Dedifferentiated amniotic fluid mesenchymal stem cell (primary cell): ENCODE data around the gene MARCO.

Source experiments
- DNase-seq: peaks from one replicate; pipeline ENCODE4 v3.0.0-alpha.2; 2016; ENCODE audit errors: extremely low spot score

Gene MARCO, protein sequence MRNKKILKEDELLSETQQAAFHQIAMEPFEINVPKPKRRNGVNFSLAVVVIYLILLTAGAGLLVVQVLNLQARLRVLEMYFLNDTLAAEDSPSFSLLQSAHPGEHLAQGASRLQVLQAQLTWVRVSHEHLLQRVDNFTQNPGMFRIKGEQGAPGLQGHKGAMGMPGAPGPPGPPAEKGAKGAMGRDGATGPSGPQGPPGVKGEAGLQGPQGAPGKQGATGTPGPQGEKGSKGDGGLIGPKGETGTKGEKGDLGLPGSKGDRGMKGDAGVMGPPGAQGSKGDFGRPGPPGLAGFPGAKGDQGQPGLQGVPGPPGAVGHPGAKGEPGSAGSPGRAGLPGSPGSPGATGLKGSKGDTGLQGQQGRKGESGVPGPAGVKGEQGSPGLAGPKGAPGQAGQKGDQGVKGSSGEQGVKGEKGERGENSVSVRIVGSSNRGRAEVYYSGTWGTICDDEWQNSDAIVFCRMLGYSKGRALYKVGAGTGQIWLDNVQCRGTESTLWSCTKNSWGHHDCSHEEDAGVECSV

DNA sequence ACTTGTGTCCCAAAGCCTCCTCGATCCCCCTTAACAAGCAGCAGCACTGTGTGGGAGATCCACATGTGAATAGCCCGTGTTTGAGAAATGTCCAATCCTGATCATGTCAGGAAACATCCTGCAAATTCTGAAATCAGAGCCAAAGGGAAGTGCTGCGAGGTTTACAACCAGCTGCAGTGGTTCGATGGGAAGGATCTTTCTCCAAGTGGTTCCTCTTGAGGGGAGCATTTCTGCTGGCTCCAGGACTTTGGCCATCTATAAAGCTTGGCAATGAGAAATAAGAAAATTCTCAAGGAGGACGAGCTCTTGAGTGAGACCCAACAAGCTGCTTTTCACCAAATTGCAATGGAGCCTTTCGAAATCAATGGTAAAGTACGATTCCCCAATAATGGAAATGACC is at the start of gene MARCO:
Gene MARCO (plus strand): TSS at position 164 of the 400 bp plus-strand sequence. CDS start 107 bp downstream, at position 271.
- no peak for DNase-seq

DNA sequence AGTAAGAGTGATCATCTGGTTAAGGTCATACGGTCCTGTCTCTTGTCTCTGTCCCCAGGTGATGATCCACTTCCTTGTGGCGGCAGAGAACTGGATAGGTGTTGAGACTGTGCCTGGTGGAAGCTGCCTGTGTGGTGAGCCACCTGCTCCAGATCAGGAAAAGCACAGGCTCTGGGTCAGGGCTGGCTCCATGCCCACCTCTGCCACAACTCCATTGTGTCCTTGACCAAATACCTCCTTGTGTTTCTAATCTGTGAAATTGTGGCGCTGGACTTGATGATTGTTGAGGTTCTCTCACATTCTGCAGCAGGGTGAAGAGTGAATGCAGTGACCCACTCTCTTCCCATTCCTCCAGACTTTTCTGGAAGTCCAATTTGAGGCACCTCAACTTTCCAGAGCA is 48.9 kb upstream of the MARCO start:
- no peak for DNase-seq

DNA sequence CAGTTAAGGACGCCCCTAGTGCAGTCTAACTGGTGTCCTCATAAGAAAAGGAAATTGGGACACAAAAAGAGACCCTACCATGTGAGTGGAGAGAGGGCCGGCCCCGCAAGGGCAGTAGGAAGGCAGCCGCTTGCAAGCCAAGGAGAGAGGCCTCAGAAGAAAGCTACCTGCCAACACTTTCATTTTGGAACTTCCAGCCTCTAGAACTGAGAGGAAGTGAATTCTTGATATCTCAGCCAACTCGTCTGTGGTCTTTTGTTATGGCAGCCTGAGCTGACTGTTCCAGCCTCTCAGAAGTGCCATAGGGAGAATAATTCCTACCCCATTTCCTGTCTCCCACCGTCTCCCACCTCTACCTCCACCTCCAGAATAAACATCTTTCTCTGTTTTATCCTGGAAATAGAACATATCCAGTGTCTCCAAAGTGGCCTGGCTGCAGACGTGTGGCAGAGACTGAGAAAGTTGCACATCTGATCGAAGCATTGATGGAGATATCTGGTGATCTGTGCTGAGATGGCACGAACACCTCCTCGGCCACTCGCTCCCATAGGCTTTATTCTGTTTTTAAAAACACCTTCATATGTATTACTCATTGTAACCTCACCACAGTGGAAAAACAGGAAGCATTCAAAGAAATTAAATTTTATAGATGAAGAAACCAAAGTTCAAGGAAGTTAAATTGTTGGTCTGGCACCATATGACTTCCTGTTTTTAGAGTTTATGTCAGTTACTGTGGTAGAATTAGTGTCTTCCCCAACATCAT is 39.5 kb upstream of the MARCO start:
- DNase-seq: no peak

DNA sequence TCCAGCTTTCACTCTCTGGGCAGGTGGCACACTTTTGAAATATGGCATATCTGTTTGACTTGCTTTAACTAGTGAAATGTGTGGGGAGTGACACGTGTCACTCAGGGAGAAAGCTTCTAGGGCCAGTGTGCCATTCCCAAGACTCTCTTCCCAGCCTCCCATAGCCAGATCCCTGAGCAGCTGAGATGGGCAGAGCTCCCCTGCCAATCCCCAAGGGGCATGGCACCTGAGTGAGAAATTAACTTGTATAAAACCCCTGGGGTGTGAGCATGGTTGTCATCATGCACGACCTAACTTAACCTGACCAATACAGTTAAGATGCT is 39.0 kb upstream of the MARCO start:
- DNase-seq: no peak

DNA sequence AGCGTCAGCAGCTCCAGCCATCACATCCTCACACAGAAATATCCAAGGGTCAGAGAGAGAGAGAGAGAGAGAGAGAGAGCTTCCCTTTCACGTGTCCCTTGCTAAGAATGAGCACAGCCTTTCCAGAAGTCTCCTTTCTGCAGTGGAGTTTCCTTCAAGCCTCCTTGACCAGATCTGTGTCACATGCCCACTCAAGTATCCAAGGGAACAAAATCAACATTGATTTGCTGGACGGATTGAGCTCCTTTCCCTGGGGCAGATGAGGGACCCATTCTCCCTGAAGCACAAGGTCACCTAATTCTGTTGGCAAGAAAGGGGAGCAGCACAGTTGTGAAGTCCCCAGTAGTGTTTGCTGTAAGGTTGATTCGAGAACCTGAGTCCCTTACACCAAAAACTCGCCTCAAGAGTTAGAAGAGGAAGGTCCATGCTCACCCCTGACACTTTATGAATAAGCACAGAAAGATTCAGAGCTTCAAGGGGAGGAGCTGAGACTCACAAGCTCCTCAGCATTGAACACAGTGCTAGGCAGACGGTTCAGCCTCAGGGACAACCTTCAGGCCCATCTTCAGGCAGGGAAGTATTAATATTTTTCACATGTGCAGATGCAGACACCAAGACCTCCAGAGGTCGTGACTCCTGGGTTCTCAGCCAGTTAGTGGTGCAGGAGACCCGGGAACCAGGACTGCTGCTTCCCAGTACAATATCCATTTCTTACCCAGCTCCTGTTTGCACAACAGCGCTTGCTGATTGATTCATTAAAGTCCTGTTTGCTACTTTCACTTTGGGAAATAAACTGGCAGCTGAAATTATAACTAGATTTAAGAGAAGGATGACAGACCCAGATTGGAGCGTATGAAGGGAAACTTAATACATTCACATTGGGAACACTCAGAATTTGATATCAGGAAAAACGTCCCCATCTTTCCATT is 38.2 kb upstream of the MARCO start:
- no peak for DNase-seq

DNA sequence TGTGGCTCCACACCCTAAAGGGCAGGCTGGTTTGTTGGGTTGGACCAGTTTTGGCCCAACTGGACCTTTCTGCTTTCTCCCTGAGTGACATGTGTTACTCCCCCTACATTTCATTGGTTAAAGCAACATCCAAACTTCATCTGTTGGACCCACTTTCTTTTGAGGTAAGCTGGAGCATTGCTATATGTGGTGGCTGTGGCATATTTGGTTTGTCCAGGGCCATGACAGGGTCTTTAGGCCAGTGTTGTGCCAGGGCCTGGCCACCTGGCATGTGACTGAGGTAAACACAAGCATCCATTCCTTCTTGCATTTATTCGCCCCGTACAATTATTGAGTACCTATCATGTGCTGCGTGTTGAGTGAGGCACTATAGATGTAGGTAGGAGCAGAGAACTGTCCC is 36.8 kb upstream of the MARCO start:
- no peak for DNase-seq

DNA sequence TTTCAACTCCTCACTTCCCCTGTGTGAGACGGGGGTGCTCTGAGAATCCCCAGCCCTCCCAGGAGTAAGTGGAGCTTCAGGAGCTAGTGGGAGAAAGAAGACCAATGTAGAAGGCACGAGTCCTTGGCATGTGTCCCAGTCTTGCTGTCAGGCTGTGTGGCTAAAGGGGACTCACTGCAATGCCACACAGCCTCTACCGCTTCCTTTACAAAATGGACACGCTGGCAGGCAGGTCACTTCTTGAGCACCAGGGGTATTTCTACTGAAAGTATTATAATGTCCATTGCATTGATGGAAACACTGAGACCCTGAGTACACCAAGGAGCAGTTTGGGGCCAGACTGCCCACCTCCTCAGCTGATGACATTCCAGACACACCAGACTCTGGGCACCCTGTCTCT is 35.8 kb upstream of the MARCO start:
- no peak for DNase-seq

DNA sequence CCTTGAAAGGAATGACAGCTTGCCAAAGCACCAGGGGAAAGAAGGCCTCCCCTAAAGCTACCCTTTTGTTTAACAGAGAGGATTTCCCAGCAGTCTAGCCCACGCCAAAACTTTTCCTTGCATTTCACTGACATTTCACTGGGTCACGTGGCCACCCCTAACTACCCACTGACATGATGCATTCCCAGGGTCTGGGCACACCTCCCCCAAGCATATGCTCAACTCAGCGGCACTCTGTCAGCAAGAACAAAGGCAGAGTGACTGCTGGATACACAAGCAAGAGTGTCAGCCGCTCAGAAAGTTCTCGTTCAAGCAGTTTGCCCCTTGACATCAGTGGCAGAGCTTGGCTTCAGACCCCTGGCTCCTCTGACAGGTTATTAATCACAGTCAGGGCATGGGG is 34.2 kb upstream of the MARCO start:
- DNase-seq: no peak

DNA sequence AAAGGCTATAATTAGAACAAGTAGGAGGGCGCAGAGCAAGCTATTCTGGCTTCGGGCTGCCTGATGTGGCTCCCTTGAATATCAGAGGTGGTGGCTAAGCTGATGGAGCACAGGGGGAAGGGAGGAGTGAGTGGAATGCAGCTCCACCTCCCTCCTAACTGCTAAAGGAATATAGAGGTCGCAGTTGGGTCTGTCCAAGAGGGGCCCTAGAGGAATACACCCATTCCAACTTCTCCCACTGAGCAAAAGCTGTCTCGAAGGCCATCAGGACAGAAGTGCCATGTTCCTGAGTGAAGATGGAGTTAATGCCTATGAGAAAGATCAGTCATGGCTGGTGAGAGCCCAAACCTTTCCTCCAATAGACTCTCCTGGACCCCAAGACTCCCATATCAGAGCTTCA is 32.8 kb upstream of the MARCO start:
- no peak for DNase-seq

DNA sequence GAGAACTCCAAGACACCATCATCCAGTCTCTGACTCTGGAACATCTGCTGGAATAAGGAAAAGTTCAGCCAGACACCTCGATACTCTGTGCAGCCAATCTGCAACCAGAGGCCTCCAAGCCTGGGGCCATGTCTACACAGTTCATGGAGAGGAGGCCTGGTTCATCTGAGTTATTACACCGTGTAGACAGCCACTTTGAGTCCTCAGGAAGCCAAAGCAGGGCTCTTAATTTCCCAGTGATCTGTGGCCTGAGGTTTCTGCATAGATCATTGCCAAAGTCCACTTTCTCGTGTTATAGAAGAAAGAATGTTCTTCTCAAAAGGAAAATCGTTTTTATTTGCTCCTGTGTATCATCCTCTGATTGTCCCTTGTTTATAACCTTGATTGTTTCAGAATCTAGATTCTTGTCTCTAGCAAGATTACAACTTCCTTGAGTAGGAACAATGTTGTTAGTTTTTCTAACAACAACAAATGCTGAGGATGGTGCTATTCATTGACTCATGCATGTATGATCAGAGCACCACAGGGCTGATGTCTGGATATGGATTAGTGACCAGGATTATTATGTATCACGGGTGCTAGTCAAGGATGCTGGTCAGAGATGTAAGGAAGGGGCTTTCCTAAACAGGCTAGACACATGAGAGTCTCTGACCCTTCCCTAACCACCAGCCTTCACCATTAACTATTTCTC is 30.7 kb upstream of the MARCO start:
- no peak for DNase-seq

DNA sequence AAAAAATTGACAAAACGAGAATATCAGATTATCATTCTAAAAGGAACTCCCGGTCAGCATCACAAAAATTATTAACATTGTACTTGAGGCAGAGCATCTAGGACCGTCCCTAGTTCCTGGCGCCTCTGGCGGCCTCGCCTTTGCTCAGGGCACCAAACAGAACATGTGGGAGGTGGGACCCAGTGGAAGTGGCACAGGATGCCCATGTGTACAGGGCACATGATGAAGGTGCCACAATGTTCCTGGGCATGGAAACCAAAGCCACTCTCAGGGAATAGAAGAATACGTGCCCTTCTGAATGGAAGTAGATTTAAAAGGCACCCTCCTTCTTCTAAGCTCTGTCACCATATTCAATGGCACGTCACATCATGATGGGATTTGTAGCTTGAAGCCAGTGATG is 30.1 kb upstream of the MARCO start:
- DNase-seq: no peak

DNA sequence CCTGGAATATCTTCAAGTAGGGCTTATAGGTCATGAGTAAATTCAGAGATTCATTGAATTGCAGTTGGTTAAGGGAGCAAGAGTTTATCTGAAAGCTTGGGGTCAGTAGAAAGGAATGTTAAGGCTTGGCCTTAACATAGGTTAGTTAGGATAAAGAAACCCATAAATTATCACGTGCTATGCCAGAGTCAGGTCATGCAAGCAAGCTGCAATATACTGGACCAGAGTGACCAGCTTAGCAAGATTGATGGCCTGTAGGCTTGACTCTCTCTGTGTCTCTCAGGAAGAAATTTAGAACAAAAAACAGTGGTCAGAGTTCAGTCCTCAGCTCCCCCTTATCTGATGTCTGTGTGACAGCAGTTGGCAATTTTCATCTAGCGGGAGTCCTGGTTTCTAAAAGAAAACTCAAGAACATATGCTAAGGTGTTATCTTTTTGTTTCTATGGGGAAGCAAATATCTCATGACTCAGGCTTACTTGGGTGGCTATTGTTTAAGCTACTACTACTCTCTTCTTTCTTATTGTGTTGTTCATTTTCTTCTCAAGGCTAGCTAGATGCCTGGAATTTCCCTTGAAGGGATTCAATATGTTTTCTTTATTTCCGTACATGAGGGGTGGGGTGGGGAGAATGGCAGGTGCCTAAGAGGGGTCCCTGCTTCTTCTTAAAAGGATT is 28.7 kb upstream of the MARCO start:
- no peak for DNase-seq

DNA sequence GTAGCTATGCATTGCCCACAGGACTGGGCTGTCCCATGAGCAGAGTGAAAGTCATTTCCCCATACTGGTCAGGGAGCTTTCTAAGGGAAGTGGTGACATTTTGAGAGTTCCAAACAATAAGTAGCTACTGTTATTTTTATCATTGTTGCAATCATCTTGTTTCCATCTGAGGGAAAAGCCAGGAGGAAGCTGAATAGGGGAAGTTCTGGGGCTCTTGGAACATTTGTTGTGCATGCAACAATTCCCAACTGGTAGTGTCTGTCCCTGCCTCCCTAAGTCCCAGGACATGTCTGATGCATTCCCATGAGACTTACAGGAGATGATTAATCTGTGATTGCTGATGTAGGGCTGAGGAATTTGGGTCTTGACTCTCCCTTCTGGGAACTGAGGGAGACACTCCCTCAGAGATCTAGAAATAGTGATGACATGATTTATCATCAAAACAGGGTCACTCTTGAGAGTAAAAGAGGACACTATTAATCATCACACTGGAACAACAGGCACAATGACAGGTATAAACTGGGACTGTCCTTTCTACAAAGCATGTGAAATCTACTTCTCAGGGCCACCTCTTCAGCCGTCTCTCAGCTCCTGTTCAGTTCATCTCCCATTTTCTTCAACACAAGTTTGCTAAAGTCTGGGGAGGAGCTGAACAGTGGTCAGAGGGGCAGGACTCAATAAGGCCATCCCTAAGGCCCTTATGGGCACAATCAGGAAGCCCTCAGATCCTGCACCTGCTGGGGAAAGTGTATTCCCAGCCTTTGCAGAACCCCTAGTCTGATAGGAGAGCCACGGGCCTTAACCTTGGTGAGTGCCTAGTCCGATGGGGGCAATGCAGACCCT is 28.0 kb upstream of the MARCO start:
- no peak for DNase-seq

DNA sequence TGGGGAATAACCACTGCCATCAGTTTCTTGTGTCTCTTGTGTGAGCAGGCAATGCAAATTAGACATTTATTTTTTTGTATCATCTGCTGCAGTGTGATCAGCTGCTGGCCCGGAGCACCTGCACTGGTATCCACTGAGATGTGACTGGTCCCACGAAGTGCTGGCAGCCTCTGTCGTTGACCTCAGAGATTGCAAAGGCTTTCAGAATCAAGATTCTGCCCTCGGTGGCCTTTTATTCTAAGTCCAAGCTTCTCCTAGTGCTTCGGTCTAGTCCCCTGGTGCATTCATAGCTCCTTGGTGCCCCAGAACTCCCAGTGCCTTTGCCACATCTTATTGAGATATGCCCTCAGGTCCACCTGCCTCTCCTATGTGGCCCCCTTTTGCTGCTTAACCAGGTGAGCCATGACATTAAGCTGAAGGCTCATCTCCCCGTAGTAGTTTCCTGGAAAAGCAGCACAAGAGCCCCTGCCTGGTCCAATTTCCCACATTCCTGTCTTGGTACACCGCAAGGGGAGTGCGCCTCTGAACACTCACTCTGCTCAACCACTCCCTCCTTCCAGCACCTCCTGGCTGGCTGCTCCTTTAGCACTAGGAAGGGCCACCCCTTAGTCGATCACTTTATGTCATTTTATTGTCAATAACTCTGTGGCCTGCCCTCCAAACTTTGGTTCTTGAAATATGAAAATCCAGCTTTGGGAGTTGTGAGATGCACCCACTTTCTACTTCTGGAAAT is 27.1 kb upstream of the MARCO start:
- DNase-seq: no peak

DNA sequence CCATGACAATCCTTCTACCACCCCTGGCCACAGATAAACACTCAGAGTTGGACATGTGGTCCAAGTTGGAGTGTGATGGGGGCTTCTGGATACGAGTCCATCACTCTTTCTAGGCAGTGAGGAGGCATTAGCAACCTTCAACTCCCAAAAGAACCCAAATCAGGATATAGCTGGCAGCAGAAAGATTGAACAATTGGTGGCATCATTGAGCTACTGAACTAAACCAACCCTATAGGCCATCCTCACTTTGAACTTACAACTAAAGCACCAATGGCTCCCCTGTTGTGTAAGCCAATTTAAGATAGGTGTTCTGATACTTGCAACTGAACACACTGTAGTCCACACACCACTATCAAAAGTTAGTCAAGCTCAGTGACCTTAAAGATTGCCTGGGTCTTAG is 24.0 kb upstream of the MARCO start:
- no peak for DNase-seq

DNA sequence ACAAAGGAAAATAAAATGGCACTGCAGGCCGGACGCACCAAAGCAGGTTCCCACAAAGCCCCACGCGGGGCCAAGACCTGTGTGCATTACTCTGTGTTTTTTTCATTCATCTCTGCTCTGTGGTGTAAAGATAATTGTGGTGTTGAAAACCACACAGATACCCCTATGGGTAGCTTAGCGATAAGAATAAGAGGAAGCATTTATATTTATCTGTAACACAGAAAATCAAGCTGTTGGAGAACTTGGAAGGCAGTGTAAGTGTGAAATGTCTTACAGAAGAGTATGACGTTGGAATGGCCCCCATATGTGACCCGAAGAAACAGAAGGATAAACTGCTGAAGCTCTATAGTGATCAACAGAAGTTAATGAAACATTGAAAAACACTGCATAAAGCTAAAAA is 20.3 kb upstream of the MARCO start:
- DNase-seq: no peak

DNA sequence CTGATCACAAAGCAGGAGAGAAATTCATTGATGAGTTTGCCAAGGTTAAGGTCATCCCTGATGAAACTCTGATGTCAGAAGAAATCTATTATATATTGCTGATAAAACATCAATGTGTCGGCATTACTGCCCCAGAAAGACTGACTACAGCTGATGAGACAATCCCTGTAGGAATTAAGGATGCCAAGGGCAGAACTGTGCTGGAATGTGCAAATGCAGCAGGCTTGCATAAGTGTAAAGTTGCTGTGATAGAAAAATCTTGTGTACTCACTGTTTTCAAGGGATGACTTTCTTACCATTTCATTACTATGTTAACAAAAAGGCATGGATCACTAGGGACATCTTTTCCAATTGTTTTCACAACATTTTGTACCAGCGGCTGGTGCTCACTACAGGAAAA is 19.7 kb upstream of the MARCO start:
- DNase-seq: no peak

DNA sequence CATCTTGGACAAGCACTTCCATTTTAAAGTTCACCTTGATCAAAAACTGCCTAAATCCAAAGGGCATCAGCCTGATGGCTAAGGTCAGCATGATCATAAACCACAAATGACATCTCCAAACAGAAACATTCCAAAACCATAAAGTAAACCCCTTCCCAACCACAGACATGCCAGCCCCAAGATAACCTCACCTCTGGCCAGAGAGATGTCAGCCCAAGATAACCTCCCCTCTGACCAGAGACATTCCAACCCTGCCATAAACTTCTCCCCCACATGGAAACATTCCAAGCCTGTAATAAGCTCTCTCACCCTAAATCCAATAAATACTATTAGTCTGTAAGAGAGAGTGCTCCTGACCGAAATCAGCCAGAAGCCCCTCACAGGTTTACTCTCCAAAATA is 18.6 kb upstream of the MARCO start:
- no peak for DNase-seq

DNA sequence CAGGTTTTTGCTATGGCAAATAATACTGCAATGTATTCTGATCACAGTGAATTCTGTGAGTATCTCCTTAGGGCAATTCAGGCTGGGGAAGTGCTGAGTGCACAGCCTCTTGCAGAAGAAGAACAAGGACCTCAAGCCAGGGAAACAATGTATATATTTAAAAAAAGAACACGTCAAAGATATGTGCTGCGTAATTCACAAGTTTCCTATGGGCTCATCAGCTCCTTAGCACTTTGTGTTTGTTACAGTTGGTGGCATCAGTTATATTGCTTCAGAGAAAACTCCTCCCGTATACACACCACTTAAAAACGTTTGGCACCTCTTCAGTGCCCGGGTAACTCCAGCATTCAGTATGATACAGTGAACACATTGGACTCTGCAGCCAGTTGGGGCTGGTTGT is 16.5 kb upstream of the MARCO start:
- no peak for DNase-seq
